HG03103 (cell line): ENCODE results near the gene MAPK8IP3.

ENCODE experiments used
- ATAC-seq: cut with Tn5 transposase; IDR thresholded peaks from one replicate; pipeline ENCODE4 v1.9.1; 2021; ENCODE audit warnings: low read depth; ENCODE audit not compliant: unreplicated experiment

The MAPK8IP3 gene

GRCh38 chr16:1770328-1771187 is 64.6 kb downstream of the MAPK8IP3 start:
- no peak for ATAC-seq

DNA sequence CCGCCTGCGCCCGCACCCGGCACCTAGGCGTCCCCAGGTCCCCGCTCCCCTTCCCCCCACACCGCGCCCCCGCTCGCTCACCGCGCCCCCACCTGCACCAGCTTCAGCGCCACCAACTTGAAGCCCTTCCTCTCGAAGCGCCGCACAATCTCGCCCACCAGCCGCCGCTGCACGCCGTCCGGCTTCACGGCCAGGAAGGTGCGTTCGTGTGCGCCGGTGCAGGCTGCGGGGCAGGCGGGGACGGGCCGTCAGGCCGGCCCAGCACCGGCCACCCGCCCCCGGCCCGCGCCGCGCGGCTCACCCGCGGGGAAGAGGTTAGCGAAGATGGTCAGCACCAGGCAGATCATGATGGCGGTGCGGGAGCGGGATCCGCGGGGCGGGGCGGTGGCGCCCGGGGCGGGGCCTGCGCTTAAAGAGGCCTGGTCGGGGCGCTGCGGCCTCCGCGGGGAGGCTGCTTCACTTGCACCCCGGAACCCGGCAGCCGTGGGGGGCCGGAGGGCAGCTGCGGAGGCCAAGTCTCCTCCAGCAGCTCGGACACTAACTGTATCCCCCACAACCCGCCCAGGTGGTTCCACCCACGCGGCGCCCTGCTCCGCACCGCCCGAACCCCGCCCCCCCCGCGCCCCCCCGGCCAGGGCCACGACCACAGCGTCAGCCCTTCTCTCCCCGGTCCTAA is 65.3 kb downstream of the MAPK8IP3 start, which contains the start of gene NME3:
Gene NME3 (minus strand): TSS at position 356 of the 676 bp plus-strand sequence. CDS start 9 bp downstream, at position 347.
- ATAC-seq: no peak

DNA sequence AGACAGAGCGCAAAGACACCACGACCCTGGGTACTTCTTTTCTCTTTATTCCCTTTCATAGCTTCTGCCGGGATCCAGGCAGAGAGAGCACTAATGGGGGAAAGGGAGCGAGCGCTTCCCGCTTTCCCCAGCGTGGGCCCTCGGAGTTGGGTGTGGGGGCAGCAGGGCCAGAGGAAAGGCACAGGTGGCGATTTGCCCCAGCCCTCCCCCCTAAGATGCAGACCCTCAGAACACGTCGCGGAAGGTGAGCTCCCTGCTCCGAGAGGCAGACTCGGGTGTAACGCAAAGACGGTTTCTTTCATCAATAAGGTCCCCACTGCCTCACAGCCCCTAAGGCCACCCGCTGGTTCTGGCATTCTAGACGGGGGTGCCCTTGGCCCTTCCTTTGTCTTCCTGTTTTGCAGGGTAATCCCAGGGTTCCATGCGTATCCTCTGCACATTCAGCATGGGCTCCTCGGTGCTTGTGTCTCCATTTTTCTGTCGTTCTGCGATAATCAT is 65.9 kb downstream of the MAPK8IP3 start:
- no peak for ATAC-seq

GRCh38 chr16:1772362-1772907 is 66.4 kb downstream of the MAPK8IP3 start, which contains the start of gene EME2:
Gene EME2, plus strand, starts transcription at chr16:1772810. Its CDS starts 418 bp downstream, at chr16:1773228.
- no peak for ATAC-seq

DNA sequence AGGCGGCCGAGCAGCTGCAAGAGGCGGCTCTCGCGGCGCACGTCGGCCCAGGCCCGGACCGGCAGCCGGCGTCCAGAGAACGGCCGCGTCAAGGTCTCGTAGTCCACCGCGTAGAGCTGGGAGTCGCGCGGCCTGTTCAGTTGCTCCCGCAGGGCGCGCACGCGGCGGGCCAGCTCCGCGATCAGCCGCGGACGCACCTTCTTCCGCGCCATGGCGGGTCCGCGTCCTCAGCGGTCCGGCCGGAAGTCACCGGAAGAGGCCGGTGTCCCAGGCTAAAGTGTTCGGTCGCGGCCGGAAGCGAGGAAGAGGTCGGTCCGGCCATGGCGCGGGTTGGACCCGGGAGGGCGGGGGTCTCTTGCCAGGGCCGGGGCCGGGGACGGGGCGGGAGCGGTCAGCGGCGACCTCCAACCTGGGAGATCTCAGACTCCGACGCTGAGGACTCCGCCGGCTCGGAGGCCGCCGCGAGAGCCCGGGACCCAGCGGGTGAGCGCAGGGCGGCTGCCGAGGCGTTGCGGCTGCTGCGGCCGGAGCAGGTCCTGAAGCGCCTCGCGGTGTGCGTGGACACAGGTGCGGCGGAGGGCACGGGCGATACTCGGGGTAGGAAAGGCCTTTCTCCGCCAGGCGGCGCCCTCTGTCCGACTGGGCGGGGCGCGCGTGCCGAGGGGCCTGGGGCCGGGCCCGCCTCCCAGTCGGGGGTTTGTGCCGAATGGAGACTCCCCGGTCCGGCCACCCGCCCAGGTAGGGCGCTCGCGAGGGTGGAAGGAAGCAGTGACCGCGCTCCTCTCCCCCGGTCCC is 67.1 kb downstream of the MAPK8IP3 start, which contains the start of gene MRPS34:
Gene MRPS34 (minus strand): TSS at position 227 of the 795 bp plus-strand sequence. CDS start 15 bp downstream, at position 212.
- peak; percentile 45 for ATAC-seq

DNA sequence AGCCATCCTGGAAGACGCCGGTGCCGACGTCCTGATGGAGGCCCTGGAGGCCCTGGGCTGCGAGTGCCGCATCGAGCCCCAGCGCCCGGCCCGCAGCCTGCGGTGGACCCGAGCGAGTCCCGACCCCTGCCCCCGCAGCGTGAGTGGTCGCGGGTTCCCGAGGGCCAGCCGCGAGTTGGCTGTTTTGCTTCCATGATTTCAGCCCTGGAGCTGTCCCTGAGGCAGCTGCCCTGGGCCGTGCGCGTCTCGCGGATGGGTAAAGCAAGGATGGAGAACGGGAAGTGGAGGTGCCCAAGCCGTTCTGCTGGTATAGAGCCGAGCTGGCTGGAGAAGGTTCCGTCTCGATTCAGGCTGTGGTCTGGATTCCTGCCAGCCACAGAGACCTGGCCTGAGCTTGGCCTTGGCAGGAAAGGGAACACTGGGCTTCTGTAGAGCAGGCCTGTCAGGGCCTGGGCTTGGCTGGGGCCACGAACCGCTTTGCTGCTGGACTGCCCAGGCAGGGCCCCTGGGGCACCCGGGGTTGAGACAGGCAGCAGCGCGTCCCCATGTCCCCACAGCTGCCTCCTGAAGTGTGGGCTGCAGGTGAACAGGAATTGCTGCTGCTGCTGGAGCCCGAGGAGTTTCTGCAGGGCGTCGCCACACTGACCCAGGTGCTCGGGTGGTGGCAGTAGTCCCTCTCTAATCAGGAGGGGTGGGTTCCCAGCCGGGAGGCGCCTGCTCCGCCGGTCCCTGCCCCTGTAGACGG is 67.9 kb downstream of the MAPK8IP3 start:
- ATAC-seq: no peak

DNA sequence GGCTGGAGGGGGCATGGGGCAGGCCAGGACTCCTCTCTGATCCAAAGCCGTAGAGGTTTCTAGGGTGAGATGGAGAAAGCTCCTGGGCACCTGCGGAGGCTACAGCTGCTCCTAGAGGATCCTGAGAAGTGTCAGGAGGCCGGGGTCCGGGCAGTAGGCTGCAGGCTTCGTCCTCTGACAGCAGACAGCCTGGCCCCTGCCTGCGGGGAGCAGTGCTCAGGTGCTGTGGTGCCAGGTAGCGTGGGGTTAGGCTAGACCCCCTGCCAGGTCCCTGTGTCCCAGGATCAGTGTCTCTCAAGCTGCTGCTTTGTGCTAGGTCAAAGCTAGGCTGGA is 68.4 kb downstream of the MAPK8IP3 start:
- ATAC-seq: no peak

DNA sequence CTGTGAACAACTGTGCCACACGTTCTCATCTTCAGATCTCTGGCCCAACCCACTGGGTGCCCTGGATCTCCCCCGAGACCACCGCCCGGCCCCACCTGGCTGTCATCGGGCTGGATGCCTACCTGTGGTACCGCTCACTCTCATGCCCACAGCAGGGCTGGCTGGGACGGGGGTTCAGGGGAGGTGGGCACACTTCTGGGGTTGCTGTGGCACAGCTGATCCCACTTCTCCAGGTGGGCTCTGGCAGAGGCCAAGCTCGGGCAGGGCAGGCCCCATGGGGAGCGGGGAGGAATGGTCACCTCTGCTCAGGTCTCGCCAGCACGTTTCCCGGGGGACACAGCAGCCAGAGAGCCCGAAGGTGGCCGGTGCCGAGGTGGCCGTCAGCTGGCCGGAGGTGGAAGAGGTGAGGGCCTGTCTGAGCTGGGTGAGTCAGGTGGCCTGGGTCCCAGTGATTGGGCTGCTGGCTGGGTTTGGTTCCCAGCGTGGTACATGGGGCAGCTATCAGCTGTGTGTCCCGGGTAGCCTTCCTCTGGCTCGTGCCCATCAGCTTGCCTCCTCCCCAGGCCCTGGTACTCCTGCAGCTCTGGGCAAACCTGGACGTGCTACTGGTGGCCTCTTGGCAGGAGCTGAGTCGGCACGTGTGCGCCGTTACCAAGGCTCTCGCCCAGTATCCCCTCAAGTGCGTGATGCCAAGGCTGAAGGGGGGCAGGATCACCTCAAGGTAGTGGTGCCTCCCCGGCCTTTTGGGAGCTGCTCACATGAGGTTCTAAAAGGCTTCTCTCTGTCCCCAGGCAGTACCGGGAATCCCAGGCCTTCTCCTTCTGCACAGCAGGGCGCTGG is 69.2 kb downstream of the MAPK8IP3 start:
- no peak for ATAC-seq

GRCh38 chr16:1775846-1776671 is 70.1 kb downstream of the MAPK8IP3 start:
- ATAC-seq: no peak

GRCh38 chr16:1776672-1776955 is 70.6 kb downstream of the MAPK8IP3 start:
- no peak for ATAC-seq

DNA sequence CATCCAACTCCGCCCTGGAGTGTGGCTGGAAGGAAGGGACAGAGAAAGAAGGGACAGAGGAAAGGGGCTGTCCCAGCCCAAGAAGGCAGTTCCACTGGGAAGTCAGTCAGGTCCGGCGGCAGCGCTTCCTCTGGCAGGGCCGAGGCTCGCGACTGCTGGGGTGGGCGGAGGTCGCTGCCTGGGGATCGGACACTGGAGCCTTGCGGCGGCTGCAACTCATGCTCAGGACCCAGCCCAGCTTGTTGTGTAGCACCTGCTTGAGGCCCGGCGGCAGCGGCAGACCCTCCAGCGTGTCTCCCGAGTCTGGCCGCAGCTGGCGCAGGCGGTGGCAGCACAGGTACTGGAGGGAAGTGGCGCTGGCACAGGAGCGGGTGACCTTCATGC is 71.0 kb downstream of the MAPK8IP3 start:
- no peak for ATAC-seq

DNA sequence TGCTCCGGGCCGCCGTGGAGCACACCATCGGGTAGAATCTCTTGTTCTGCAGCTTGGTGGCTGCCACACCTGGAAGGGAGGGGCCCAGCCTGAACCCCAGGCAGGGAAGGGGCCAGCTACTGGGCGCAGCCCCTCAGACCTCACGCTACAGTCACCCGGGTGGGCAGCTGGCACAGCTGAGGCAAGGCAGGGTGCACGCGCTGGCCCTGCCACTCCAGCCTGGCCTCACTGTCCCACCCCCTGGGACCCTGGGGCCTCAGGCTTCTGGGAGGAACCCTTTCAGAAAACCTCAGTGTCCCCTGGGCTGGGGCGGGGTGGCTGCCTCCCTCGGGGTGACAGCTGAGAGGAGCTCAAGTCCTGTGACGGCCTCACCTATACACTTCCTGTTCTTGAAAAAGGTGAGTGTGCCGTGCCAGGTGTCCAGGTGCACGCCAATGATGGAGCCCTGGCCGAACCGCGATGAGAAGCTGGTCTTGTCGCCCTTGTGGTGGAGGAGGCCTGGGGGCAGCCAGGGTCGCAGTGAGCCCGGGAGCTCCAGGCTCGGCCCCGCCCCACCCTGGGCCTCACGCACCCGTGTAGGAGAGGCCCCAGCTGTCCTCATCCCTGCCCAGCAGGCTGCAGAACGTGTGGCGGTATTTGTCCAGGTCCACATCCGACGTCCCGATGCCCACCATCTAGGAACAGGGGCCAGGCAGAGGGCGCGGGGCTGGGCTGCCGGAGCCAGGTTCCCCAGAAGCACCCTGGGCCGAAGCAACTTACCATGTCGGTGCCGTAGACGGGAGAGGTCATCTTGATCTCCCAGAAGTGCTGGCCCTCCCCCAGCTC is 71.6 kb downstream of the MAPK8IP3 start:
- ATAC-seq: no peak

GRCh38 chr16:1778200-1779179 is 72.5 kb downstream of the MAPK8IP3 start:
- ATAC-seq: no peak

- ATAC-seq: no peak
Measured at GRCh38 chr16:1779234-1779701, 73.3 kb downstream of the MAPK8IP3 start.

DNA sequence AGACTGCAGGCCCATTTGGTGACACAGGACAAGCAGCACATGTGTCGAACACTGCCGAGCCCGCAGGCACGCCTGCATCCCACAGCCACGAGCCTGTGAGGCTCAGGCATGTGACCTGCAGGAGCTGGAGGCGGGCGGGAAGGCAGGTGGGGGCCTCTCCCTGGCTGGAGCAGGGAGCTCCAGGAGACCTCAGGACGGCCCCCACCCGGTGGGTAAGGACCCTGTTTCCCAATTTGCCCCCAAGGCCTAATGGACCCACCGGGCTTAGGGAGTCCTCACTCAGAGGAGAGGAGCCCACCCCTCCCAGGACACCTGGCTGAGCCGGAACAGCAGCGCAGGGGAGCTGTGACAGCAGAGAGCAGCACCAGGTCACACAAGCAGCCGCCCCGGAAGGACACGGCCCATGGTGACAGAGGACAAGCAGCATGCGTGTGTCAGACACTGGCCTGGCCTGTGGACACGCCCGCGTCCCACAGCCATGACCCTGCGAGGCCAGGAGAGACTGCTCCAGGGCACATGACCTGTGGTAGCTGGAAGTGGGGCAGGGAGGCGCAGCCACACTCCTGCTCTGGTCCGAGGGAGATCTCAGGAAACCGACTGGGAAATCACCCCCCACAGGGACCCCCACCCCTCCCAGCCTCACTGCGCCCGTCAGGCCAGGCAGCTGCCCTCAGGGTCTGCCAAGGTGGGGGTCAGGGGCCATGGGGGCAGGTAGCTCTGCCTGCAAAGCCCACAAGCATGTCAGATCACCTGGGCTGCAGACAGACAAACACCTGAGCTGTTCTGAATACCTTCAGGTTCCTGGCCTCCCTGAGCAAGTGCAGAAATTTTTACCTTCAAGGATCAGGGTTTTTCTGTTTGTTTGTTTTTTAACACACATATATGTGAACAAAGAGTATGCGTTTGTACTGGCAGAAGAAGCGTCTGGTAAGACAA is 74.0 kb downstream of the MAPK8IP3 start:
- no peak for ATAC-seq
